ENCODE data around the gene LRRC14B.
"Not testable (repeated sequence)": the region's sequence is repeated elsewhere in the genome, so short reads cannot be mapped to it uniquely, and the experiment has no call there.

Gene LRRC14B

GRCh38 chr5:164244-164643, 27.1 kb upstream of the LRRC14B start:
- no peak for TF ChIP-seq CTCF (IDR thresholded peaks at IDR 0.05; ENCODE audit: borderline replicate concordance, insufficient read depth, low read depth, low read length)
- no peak overlapping the region for H3K4me3 ChIP-seq (ENCODE audit: low read depth, low read length)

GRCh38 chr5:164783-165182, 26.5 kb upstream of the LRRC14B start:
- not testable (repeated sequence) for H3K4me3 ChIP-seq (ENCODE audit: low read depth, low read length)

- no peak overlapping the region for H3K4me3 ChIP-seq (ENCODE audit: low read depth, low read length)
- no peak for TF ChIP-seq CTCF (IDR thresholded peaks at IDR 0.05; ENCODE audit: borderline replicate concordance, insufficient read depth, low read depth, low read length)
Observed at GRCh38 chr5:166441-167372, 24.6 kb upstream of the LRRC14B start.

- TF ChIP-seq CTCF (IDR thresholded peaks at IDR 0.05; ENCODE audit: borderline replicate concordance, insufficient read depth, low read depth, low read length) = no peak
- no peak overlapping the region for H3K4me3 ChIP-seq (ENCODE audit: low read depth, low read length)
Observed at GRCh38 chr5:167511-167910, 23.8 kb upstream of the LRRC14B start.

GRCh38 chr5:167982-168660, 23.2 kb upstream of the LRRC14B start:
- no peak for TF ChIP-seq CTCF (IDR thresholded peaks at IDR 0.05; ENCODE audit: borderline replicate concordance, insufficient read depth, low read depth, low read length)

GRCh38 chr5:169071-169727, 22.1 kb upstream of the LRRC14B start:
- H3K4me3 ChIP-seq (ENCODE audit: low read depth, low read length) = no peak overlapping the region
- TF ChIP-seq CTCF (IDR thresholded peaks at IDR 0.05; ENCODE audit: borderline replicate concordance, insufficient read depth, low read depth, low read length) = no peak

More at GRCh38 chr5:167982-168660, 23.2 kb upstream of the LRRC14B start:
- H3K4me3 ChIP-seq (ENCODE audit: low read depth, low read length) = no peak overlapping the region

GRCh38 chr5:169728-170094, 21.6 kb upstream of the LRRC14B start:
- H3K4me3 ChIP-seq (ENCODE audit: low read depth, low read length) = no peak overlapping the region
- TF ChIP-seq CTCF (IDR thresholded peaks at IDR 0.05; ENCODE audit: borderline replicate concordance, insufficient read depth, low read depth, low read length) = no peak
